HG03558 (cell line): ENCODE results near the gene LRRN3.
"Not testable (repeated sequence)": the region's sequence is repeated elsewhere in the genome, so short reads cannot be mapped to it uniquely, and the experiment has no call there.

Source experiments
- ATAC-seq: cut with Tn5 transposase; IDR thresholded peaks from one replicate; pipeline ENCODE4 v1.9.1; 2021; ENCODE audit warnings: moderate number of reproducible peaks; ENCODE audit not compliant: unreplicated experiment; ENCODE audit errors: extremely low read depth

LRRN3 gene

DNA sequence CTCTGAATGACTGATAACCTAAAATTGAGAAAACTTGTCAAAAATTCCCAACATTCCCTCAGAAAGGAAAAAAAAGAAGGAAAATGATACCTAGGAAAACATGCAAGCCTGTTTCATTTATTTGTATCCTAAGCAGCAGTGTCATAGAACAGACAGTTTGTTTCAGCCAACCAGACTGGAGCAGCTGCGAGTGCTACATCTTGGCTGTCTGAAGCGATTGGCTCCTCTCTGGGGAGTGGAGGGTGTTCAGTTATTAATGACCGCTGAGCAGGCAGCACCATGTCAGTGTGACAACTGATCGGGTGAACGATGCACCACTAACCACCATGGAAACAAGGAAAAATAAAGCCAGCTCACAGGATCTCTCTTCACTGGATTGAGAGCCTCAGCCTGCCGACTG lies at the start of gene LRRN3:
Gene LRRN3 (plus strand): TSS at position 282 of the 400 bp plus-strand sequence. CDS start 31,646 bp downstream, outside the sequence.
- no peak for ATAC-seq

DNA sequence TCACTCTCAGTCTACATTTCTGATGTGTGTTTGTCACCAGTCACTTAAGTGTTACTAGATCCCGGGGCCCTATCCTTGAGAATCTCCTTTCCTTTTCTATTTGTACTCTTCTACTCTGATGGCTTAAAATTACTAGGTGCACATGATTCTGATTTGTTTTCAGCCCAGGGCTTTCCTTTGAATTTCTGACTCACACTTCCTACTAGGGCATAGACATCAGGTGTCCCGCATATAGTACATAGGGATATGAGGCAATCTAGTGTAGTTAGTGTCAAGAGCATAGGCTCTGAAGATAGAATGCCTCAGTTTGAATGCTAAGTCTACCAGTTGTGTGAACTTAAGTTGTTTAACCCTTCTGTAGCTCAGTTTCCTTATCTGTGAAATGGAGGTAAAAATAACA lies 49.4 kb upstream of the LRRN3 start:
- no peak for ATAC-seq

DNA sequence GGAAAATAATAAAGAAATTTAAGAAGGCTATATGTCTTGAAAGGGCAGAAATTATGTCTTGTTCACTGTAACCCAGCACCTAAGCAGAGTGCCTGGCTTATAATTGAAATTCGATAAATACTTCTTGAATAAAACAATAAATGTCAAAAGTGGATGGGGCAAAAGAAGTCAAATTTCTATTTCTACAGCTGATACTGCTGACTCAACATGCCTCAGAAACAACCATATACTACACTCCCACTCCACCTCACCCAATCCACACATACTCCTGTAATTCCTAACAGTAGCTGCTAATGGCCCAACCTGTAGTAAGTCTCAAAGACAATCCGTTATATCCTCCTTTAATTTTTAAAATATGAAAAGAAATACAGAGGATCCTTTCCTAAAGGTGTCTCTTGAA lies 48.1 kb upstream of the LRRN3 start:
- no peak for ATAC-seq

- peak; percentile 91 for ATAC-seq
These were observed 47.4 kb upstream of the LRRN3 start for GRCh38 chr7:111043561-111043960.

- no peak for ATAC-seq
These were observed 45.5 kb upstream of the LRRN3 start for GRCh38 chr7:111045449-111045848.

DNA sequence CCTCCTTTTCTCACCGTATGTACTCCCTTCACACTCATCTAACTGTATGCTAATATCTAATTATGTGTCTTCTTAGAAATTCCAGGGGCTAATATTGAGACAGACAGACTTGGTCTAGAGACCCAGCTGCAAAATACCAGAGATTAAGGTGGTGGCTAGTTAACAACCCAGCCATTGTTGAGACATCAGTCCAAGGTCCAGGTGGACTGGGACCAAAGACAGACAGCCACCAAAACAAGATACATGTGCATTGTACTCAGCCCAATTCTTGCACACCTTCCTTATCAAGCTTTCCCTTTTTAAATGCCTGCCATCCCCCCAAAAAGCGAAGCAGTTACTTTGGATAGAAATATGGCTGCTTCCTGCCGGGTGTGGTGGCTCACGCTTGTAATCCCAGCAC lies 43.3 kb upstream of the LRRN3 start:
- no peak for ATAC-seq

DNA sequence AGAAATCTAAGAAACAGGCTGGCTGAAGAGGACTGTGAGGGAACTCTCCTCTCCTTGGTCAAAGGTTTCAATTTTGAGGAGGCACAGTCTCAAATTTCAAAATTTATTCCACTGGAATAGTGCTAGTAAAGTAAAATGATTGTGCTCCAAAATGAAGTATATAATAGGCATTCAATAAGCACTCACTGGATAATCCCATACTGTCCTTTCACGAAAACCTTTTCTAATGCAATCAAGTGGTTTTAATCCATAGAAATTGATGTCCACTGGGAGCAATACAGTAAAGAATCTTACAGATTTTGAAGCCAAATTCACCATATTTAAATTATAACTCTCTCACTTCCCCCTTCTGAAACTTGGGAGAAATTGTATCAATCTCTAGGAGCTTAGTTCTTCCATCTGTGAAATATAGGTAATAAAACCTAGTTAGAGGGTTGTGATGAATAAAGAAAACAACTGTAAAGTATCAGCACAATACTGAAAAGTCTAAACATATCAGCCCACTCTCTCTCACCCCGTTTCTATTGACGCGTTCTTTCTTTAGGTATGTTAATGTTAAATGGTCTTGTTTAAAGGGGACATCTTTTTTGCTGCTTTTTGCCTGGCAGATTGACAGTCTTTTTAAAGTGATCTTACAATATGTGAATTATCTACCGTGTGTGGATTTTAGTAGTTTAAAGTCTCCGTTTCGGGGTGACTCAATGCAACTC lies 40.8 kb upstream of the LRRN3 start:
- ATAC-seq: no peak

- no peak for ATAC-seq
These were observed 40.0 kb upstream of the LRRN3 start for GRCh38 chr7:111050875-111051416.

DNA sequence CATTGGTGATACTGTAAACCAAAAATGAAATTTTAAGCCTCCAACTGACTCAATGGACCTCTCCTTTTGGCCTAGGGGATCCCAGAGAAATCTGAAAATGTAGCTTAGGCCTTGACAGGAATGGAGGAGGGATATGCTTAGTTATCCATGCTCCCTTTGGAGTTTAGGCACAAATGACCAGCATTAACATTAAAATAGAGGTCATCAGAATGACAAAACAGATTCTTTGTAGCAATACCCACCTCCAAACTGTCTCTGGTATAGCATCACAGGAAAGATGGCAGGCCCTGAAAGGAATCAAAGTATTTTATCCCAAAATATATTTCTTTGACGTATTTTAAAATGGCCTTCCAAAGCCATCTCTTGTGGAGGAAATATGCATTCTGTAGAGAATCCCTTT lies 39.1 kb upstream of the LRRN3 start:
- no peak for ATAC-seq

DNA sequence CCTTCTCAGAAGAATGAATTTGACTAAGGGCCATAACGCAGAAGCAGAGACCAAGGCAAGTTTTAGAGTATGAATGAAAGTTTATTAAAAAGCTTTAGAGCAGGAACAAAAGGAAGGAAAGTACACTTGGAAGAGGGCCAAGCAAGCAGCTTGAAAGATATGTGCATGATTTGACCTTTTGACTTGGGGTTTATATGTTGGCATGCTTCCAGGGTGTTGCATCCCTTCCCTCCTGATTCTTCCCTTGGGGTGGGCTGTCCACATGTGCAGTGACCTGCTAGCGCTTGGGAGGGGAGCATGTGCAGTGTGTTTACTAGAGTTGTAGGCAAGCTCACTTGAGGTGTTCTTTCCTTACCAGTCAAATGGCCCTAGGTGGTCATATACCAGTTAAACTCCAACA lies 37.9 kb upstream of the LRRN3 start:
- ATAC-seq: no peak

DNA sequence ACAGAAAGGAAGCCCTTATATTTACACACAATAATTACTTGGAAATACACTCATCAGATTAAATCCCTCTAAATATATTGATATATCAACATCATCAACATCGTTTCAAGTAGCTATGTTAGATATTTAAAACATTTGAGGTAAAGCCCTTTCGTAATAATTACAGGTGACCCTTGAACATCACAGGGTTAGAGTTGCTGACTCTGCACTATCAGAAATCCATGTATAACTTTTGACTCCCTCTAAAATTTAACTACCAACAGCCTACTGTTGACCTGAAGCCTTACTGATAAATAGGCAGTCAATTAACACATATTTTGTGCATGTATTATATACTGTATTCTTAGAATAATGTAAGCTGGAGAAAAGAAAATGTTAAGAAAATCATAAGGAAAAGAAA lies 34.6 kb upstream of the LRRN3 start:
- no peak for ATAC-seq

GRCh38 chr7:111057066-111057465 lies 33.9 kb upstream of the LRRN3 start:
- ATAC-seq: no peak

DNA sequence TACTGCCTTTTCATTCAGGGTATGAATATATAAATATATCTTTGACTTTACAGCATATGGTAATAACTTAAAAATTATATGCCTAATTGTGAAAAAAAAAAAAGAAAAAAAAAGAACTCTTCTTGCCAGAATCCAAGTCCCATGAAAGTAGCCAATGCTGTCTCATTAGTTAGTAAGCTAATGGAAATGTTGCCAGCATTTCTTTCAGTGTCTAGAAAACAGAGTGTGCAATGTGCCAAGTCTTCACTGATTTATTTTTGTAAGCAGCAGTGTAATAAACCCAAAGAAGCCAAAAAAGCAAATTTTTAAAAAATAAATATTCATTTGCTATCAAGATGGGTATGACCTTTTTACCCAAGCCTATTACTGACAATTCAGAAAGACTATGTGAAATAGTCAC lies 31.1 kb upstream of the LRRN3 start:
- no peak for ATAC-seq

GRCh38 chr7:111063166-111063565 lies 27.8 kb upstream of the LRRN3 start:
- no peak for ATAC-seq

DNA sequence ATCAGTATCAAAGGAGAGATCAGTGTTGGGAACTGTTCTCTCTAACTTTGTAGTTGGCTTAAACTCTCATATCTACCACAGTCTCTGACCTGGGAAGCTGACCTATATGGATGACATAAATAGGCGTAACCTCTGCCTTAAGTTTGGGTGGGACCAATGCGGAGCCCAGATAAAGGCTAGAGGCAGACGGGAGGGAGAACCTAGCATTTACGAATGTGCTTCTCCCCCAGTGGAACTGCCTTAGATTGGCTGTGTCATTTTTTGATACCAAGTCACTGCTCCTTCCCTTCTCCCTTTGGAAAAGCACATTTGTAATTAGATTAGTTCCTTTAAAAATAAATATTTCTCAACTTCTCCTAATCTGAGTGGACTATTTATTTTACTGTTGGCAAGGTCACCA lies 23.7 kb upstream of the LRRN3 start:
- no peak for ATAC-seq

DNA sequence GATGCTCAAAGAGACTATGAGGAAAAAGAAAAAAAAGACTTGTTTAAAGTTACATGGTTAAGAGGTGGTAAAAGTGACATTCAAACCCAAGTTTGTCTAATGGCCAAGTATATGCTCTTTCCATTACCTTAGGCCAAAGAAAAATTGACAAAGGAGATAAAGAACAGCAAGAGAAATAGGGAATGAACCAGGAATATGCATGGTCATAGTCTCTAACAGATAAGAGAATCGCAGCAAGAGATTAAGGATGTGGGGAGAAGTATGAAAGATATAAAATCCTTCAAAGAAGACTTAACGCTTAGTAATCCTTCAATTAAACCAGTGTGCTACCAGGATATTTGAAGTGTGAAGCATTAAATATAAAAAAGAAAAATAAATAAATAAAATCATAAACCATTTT lies 23.2 kb upstream of the LRRN3 start:
- ATAC-seq: no peak

GRCh38 chr7:111068618-111069017 lies 22.3 kb upstream of the LRRN3 start:
- no peak for ATAC-seq

- ATAC-seq: no peak
These were observed 19.4 kb upstream of the LRRN3 start for GRCh38 chr7:111071556-111071955.

GRCh38 chr7:111072658-111073057 lies 18.3 kb upstream of the LRRN3 start:
- not testable (repeated sequence) for ATAC-seq

DNA sequence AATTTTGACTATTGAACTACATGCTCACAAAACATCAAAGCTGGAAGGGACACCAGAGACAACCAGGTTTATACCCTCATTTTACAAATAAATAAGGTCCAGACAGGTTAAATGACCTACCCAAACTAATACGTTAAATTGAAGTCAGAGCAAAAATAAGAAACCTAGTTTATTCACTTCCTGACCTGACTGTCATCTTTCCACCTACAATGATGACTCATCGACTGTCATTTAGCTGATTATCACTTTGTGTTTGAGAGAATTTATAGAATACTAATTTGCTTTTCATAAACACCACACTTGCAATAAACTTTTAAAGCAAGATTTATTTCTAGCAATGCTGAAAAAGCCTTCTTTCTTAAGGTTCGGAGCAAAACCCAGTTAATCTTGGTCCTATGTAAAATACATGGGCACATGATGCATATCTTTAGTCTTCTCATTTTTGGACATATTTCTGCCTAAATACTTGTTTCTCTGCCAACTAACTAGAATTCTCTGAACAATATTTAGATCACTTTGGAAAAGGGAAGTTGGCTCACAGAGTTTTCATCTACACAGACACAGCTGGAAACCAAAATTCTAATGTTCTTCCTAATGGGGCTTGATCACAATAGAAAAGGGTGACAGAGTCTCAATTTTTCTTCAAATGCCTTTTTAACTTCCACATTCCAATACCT lies 16.7 kb upstream of the LRRN3 start:
- no peak for ATAC-seq

- no peak for ATAC-seq
These were observed 16.2 kb upstream of the LRRN3 start for GRCh38 chr7:111074748-111075146.

- no peak for ATAC-seq
These were observed 15.4 kb upstream of the LRRN3 start for GRCh38 chr7:111075498-111075897.
